Airway epithelial cell (primary cell): ENCODE data around the gene GABPB2. TPM values are rescaled to one million over a fixed set of nuclear protein-coding genes. Genes with fewer than 3 reads are reported as not detected.

Experiments used
- total RNA-seq: library from RNA; depleted of rRNA; stranded (reverse); fragments of >200 nt; gene quantifications from 2 replicates; pipeline ENCODE4 v1.2.3, GENCODE V29; 2015

Gene GABPB2
- 4.3 and 6.0 TPM in 2 replicates for total RNA-seq

DNA sequence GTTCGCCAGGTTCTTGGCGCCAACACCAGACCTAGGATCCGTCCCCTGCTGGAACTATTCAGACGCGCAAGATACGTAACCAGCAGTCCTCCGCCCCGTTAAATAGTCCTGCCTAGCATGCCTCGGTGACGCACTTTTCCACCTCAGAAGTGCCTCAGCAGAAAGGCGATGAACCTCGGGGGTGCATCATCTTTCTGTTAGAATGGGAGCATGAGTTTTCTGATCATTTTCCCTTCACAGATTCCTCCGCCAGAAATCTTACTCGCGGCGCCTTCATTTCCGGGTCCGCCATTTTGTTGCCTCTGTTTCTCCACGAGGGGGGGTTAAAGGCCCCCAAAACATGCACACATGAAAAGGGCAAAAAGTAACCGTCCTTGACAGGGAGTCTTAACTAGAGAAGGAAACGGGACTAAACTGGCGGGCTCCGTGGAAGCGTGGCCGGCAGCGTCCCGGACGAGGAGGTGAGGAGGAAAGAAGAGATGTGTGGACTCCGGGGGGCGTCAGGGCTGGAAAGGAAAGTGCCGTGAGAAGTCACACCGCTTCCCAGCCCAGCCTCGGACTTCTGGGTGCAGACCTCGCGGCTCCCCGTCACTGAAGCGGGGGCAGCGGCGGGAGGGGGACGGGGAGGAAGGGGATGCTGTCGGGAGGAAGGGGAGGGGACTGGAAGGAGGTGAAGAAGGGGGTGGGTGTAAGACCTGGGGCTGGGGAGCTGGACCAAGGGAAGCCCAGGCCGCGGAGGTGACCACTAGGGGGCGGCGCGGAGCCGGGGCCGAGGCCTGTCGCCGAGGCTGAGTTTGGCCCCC, at the start of gene GABPB2:
GABPB2 (plus strand) TSS at position 288 of the 803 bp plus-strand sequence. CDS start 17,429 bp downstream, outside the sequence.

DNA sequence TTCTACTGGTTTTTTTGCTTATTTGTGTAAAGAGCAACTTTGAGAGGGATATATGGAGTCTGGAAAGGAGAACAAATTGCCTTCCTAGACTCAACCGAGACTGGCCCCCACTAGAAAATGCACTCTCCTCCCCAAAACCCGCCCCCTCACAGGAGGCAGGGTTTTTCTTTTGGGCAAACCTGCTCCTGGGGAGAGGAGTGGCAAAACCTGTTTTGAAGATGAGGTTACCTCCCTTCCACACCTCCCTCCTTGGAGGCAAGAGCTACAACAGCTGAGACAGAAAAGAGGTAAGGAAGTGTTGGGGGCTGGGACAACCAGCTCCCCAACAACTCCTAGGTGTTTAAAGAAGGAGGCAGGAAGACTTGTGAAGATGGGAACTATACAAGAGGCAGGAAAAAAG, 34.2 kb upstream of the GABPB2 start, which contains the start of gene BNIPL:
BNIPL (plus strand) TSS at position 231 of the 400 bp plus-strand sequence; CDS start at position 371, 140 bp downstream.

DNA sequence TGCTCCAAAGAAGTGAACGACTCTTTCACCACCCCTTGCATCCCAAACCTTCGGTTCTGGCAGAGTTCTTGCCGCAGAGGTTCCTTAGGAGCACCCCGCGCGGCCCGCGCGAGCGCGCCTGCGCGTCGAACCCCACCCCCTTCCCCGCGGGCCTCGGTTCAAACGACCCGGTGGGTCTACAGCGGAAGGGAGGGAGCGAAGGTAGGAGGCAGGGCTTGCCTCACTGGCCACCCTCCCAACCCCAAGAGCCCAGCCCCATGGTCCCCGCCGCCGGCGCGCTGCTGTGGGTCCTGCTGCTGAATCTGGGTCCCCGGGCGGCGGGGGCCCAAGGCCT, 23.0 kb upstream of the GABPB2 start, which contains the start of gene C1orf56:
C1orf56 (plus strand) TSS at position 161 of the 334 bp plus-strand sequence; CDS start at position 258, 97 bp downstream.

DNA sequence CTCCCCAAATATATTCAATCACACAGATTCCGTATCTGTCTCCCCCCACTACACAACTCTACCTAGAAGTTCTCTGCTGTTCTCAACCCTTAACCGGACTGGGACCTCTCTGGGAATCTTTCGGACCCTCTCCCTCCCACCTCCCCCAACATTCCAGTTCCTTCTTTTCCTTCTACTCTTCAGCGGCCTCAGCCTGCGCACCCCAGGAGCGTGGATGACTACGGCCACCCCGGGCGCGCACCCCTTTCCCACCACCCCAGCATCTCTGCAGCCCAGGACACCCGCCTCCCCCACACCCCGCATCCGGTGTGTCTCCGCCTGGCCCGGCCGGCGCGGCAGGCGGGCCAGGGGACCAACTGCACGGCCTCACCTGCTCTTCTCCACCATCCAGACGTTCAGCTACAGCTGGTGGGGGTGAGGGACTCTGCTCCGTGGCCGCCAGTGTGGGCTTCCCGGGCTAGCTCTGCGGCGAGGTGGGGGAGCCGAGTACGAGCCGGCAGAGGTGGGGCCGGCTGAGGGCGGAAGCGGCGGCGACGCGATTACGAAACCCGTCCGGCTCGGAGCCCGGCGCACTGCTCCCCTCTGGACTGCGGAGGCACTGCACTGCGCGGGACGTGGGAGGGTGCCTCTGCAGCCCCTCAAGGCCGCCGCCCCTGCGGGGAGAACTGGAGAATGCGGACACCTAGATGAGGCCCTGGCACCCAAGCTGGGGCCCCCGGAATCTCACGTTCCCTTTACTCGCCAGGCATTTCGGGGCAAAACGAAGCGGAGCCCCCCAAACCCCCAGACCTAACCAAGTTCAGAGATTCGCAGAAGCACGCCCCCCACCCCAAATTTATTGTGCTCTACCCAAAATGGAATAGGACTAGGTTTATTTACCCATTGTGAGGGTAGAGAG, 11.2 kb upstream of the GABPB2 start, which contains the start of gene CDC42SE1:
CDC42SE1 (minus strand) TSS at position 514 of the 898 bp plus-strand sequence. CDS start 3,892 bp downstream, outside the sequence.

DNA sequence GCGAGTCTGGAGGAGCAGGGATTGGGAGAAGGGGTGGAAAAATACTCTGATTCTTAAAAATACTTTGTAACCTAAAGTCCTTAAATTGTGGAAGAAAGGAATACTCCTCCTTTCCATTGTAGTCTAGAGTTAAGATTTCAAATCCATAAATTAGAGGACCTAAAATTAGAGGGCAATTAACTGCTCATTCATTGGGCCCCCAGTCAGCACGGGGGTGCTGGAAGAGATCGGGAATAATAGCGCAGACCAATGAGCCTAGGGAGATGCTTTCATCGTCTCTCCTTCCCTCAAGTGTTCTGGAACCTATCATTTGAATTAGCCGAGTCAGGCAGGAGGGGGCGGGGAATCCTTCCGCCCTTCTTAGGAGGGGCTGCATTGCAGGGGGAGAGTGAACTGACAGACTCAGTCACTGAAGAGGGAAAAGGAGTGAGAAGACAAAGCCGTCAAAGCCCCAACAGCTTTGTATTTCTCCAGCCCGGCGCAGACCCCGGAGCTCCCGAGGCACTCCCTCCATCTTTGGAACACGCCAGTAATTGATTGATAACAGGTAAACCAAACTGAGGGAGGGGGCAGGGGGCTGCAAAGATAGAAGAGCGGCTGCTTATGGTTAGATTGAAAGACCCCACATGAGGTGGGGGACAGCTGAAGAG, 10.4 kb upstream of the GABPB2 start, which contains the start of gene MLLT11:
MLLT11 (plus strand) TSS at position 391 of the 650 bp plus-strand sequence. CDS start 6,828 bp downstream, outside the sequence.

DNA sequence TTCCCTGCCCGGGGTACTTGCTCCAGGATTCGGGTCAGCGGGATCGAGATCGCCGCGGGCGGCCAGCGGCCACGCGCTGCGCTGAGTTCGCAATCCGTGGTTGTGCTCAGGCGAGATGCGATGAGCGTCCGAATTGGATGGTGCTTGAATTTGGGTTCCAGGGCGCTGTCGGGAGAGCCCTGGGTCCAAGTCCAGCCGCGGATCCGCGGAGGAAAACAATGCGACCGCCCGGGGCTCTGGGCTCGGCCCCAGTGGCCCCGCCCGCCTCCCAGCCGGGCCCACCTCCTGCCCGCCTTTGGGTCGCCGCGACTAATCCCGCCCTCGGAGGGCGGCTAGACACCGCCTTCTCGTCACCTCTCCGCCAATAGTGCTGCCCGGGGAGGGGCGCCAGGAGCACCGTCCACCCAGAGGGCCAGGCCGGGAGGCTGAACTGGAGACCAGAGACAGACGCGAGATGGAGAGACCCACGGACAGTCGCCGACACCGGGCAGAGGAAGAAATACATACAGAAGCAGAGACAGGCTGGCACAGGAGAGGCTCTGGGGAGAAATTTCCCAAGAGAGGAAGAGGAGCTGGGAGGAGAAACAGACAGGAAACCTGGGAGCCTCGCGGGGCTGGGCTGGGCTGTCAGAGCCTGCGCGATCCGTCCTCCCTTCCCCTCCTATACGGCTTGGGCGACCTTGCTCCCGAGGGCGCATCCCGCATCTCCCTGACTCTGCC, 76.0 kb downstream of the GABPB2 start, which contains the start of gene SEMA6C:
SEMA6C (minus strand) TSS at position 220 of the 720 bp plus-strand sequence. CDS start 4,010 bp downstream, outside the sequence.

DNA sequence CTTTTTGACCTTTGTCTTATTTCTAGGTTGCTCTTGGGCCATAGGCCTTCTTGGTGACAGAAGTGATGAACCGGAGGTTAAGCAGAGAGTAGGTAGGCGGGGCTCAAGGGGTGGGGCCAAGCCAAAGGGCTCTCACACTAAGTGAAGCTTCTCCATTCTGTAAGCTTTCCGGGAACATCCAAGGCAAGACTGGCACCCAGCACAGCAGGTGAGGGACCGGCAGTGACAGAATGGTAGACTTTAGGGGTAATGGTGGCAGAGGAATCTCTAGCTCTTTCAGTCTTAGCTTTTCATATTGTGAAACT, 85.9 kb downstream of the GABPB2 start, which contains the start of gene TNFAIP8L2:
TNFAIP8L2 (plus strand) TSS at position 135 of the 305 bp plus-strand sequence. CDS start 2,049 bp downstream, outside the sequence.

DNA sequence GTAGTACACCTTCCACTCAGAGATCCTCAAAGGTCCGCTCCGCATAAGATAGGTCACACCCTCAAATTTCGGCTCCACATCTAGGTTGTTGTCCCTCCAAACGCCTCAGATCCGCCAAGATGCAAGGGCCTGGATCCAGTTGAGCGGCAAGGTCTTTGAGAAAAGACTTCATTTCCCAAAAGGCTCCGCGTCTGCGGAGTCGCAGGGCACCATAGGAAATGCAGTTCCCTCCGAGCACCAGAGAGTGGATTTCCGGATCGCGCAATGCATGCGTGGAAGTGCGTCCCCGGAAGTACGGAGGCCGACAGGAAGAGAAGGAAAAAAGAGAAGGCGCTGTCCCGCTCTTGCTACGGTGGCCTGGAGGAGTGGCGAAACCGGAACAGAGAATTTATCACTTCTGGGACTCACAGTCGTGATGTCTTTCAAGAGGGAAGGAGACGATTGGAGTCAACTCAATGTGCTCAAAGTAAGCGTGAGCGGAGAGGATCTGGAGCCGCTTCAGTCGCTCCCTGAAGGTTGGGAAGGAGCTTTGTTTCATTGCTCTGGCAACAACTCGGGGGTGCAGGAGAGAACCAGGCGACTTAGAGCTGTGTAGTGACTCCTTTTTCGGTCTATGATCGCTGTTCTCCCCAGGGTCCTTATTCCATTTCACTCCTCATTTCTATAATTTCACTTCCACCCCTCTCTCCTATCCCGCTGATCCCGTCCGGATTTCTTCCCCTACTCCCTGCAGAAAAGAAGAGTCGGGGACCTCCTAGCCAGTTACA, 95.4 kb downstream of the GABPB2 start, which contains the start of the genes LYSMD1 and SCNM1:
LYSMD1 (minus strand) TSS at position 165 of the 767 bp plus-strand sequence. CDS start 644 bp downstream, outside the sequence.
SCNM1 (plus strand) TSS at position 407 of the 767 bp plus-strand sequence; CDS start at position 416, 9 bp downstream.

Other genes starting within 250 kb of the GABPB2 start
- gene ARNT, start 194.2 kb upstream of the GABPB2 start, total RNA-seq: 12.9 and 19.6 TPM in 2 replicates
- gene CTXND2, start 183.6 kb upstream of the GABPB2 start, total RNA-seq: not detected in 2 replicates
- 19.0 and 23.6 TPM in 2 replicates for gene SETDB1, start 144.4 kb upstream of the GABPB2 start, total RNA-seq
- 53.4 and 84.1 TPM in 2 replicates for gene CERS2, start 95.9 kb upstream of the GABPB2 start, total RNA-seq
- gene ANXA9, start 88.5 kb upstream of the GABPB2 start, total RNA-seq: 1.1 and 1.4 TPM in 2 replicates
- gene MINDY1, start 63.9 kb upstream of the GABPB2 start, total RNA-seq: 10.5 and 18.4 TPM in 2 replicates
- 10.8 and 17.1 TPM in 2 replicates for gene PRUNE1, start 62.3 kb upstream of the GABPB2 start, total RNA-seq
- 27.9 and 30.5 TPM in 2 replicates for gene BNIPL, start 34.2 kb upstream of the GABPB2 start, total RNA-seq
- gene C1orf56, start 23.0 kb upstream of the GABPB2 start, total RNA-seq: 0.84 and 1.1 TPM in 2 replicates
- gene CDC42SE1, start 11.1 kb upstream of the GABPB2 start, total RNA-seq: 105 and 116 TPM in 2 replicates
- gene MLLT11, start 10.4 kb upstream of the GABPB2 start, total RNA-seq: 17.5 and 20.9 TPM in 2 replicates
- 0.46 and 1.2 TPM in 2 replicates for gene SEMA6C, start 75.9 kb downstream of the GABPB2 start, total RNA-seq
- not detected in 2 replicates for gene TNFAIP8L2, start 85.9 kb downstream of the GABPB2 start, total RNA-seq
- gene LYSMD1, start 95.1 kb downstream of the GABPB2 start, total RNA-seq: 7.2 and 9.7 TPM in 2 replicates
- gene SCNM1, start 95.4 kb downstream of the GABPB2 start, total RNA-seq: 24.1 and 26.5 TPM in 2 replicates
- not detected in 2 replicates for gene TMOD4, start 105.2 kb downstream of the GABPB2 start, total RNA-seq
- 40.7 and 59.0 TPM in 2 replicates for gene VPS72, start 119.4 kb downstream of the GABPB2 start, total RNA-seq
- gene PIP5K1A, start 127.8 kb downstream of the GABPB2 start, total RNA-seq: 35.0 and 55.4 TPM in 2 replicates
- gene PSMD4, start 184.0 kb downstream of the GABPB2 start, total RNA-seq: 149 and 155 TPM in 2 replicates
- 19.5 and 20.5 TPM in 2 replicates for gene ZNF687, start 211.5 kb downstream of the GABPB2 start, total RNA-seq